Keratinocyte (primary cell): ENCODE measurements around the gene DCTN1. TPM values are rescaled to one million over a fixed set of nuclear protein-coding genes. Genes with fewer than 3 reads are reported as not detected.

ENCODE experiments used
- DNase-seq: peaks from one replicate; pipeline ENCODE4 v3.0.0-alpha.2; 2011; ENCODE audit warnings: low read depth, missing footprints, low spot score
- FAIRE-seq: peaks from 2 replicates; lab custom pipeline; 2011; peaks lifted over from hg19 to GRCh38; lab: Jason Lieb, UNC
- H2AFZ ChIP-seq: 2 replicates; pipeline ENCODE4 v1.6.0; 2012; ENCODE audit warnings: low read length, control low read depth, inconsistent platforms; ENCODE audit not compliant: control insufficient read depth
- H3K27ac ChIP-seq: 2 replicates; pipeline ENCODE4 v1.5.1; 2011; ENCODE audit warnings: low read length; ENCODE audit not compliant: control insufficient read depth, insufficient read depth
- H3K27me3 ChIP-seq: 3 replicates; pipeline ENCODE4 v1.6.0; 2011; ENCODE audit warnings: low read length; ENCODE audit not compliant: control insufficient read depth, insufficient read depth; ENCODE audit errors: extremely low read depth
- H3K36me3 ChIP-seq, 2 experiments: 2 replicates in 1 of 2; 3 replicates in 1 of 2; pipeline ENCODE4 v1.5.1; 2011; ENCODE audit warnings: low read length in 2 of 2, mild to moderate bottlenecking in 1 of 2; ENCODE audit not compliant: control insufficient read depth in 2 of 2, insufficient read depth in 2 of 2; ENCODE audit errors: extremely low read depth in 1 of 2
- H3K4me1 ChIP-seq: 3 replicates; pipeline ENCODE4 v1.5.1; 2011; ENCODE audit warnings: low read length; ENCODE audit not compliant: control insufficient read depth, insufficient read depth; ENCODE audit errors: extremely low read depth
- H3K4me2 ChIP-seq: 3 replicates; pipeline ENCODE4 v1.6.0; 2011; ENCODE audit warnings: low read depth, low read length; ENCODE audit not compliant: control insufficient read depth, insufficient read depth; ENCODE audit errors: extremely low read depth
- H3K4me3 ChIP-seq, 3 experiments: fragments of 200-600 bp in 1 of 3; sonication (generic) in 1 of 3; 2 replicates in 2 of 3; 3 replicates in 1 of 3; pipeline ENCODE4 v1.5.1; 2011 to 2016; ENCODE audit warnings: low read length in 3 of 3, mild to moderate bottlenecking in 3 of 3, control low read depth in 2 of 3, inconsistent platforms in 1 of 3, low read depth in 1 of 3, mixed read lengths in 1 of 3, mixed run types in 1 of 3, moderate library complexity in 1 of 3; ENCODE audit not compliant: control insufficient read depth in 2 of 3, insufficient read depth in 2 of 3; ENCODE audit errors: extremely low read depth in 1 of 3
- H3K79me2 ChIP-seq: 2 replicates; pipeline ENCODE4 v1.6.0; 2012; ENCODE audit warnings: low read length; ENCODE audit not compliant: control insufficient read depth, insufficient read depth
- H3K9ac ChIP-seq: 3 replicates; pipeline ENCODE4 v1.6.0; 2011; ENCODE audit warnings: low read length; ENCODE audit not compliant: control insufficient read depth, insufficient read depth; ENCODE audit errors: extremely low read depth
- H3K9me1 ChIP-seq: 3 replicates; pipeline ENCODE4 v1.6.0; 2011; ENCODE audit warnings: low read length; ENCODE audit not compliant: control insufficient read depth, insufficient read depth; ENCODE audit errors: extremely low read depth
- H3K9me3 ChIP-seq: 2 replicates; pipeline ENCODE4 v1.5.1; 2012; ENCODE audit warnings: low read depth, low read length; ENCODE audit not compliant: control insufficient read depth
- H4K20me1 ChIP-seq: 3 replicates; pipeline ENCODE4 v1.6.0; 2011; ENCODE audit warnings: low read length; ENCODE audit not compliant: control insufficient read depth, insufficient read depth; ENCODE audit errors: extremely low read depth
- CTCF ChIP-seq, 3 experiments: IDR thresholded peaks in 1 of 3; conservative IDR thresholded peaks in 1 of 3; optimal IDR thresholded peaks in 1 of 3; 2 replicates in 2 of 3; 3 replicates in 1 of 3; pipeline versions ENCODE3 to v1.5.1; 2011; ENCODE audit warnings: low read length in 3 of 3, mild to moderate bottlenecking in 3 of 3, moderate library complexity in 2 of 3, control low read depth in 1 of 3, inconsistent platforms in 1 of 3; ENCODE audit not compliant: insufficient read depth in 2 of 3; ENCODE audit errors: extremely low read depth in 1 of 3
- EZH2 ChIP-seq: IDR thresholded peaks from one replicate; pipeline ENCODE4 v1.6.1; 2012; ENCODE audit warnings: inconsistent platforms, mild to moderate bottlenecking, low read length, moderate library complexity
- dilution Hi-C: fragments of 300-500 bp; cut with MboI; formaldehyde crosslinking; loops from one replicate; pipeline ENCODE4 v1.7.0; 2020; ENCODE audit warnings: low sequenced_read_pairs; ENCODE audit not compliant: extremely low pct_ligation_motif_present
- polyA minus RNA-seq, 3 experiments: library from RNA; depleted of rRNA, polyadenylated mRNA; stranded (reverse); fragments of >200 nt; gene quantifications; 1 replicate in 1 of 3; 2 replicates in 1 of 3; 3 replicates in 1 of 3; pipeline ENCODE4 v1.2.3, GENCODE V29; 2011
- polyA plus RNA-seq, 5 experiments: library from polyadenylated mRNA; depleted of rRNA in 3 of 5; stranded (reverse) in 3 of 5; stranded (forward) in 1 of 5; unstranded in 1 of 5; fragments of >200 nt; gene quantifications; 1 replicate in 1 of 5; 2 replicates in 3 of 5; 3 replicates in 1 of 5; pipeline versions ENCODE4 v1.2.1 to v1.2.3, GENCODE V29; 2011 to 2012; ENCODE audit warnings: missing spikeins in 2 of 5, low read depth in 1 of 5, low replicate concordance in 1 of 5

DCTN1 gene
- polyA plus RNA-seq: 110 to 137 TPM (median 119 TPM) in 3 replicates
- 162 TPM for polyA plus RNA-seq (2011; ENCODE audit: low read depth)
- 91.3 and 130 TPM in 2 replicates for polyA plus RNA-seq (2011; cell fraction: cytosol; rRNA removed)
- polyA plus RNA-seq (2011; cell fraction: nucleus; rRNA removed): 171 and 192 TPM in 2 replicates
- polyA plus RNA-seq (2012; ENCODE audit: low replicate concordance): 72.4 and 183 TPM in 2 replicates
- polyA minus RNA-seq: 237 to 511 TPM (median 326 TPM) in 3 replicates
- 172 TPM for polyA minus RNA-seq (2011; cell fraction: cytosol; rRNA and poly(A)+ RNA removed)
- polyA minus RNA-seq (2011; cell fraction: nucleus; rRNA and poly(A)+ RNA removed): 132 and 192 TPM in 2 replicates

- Histone ChIP-seq H3K36me3 (peaks cover 23 to 26% of the 10 kb centered on the region in 2 experiments), H3K79me2 (peaks cover 58% of the 10 kb centered on the region), H3K9me1 (peaks cover 4% of the 10 kb centered on the region), H3K4me1 (peaks cover 17% of the 10 kb centered on the region), H3K27ac (peak within 1 kb of the TSS; percentile 44), H3K9ac (peak within 1 kb of the TSS; percentile 44), H3K9me3 (no peaks in the 10 kb centered on the region), H3K27me3 (no peaks in the 10 kb centered on the region), H3K4me3 (peak within 1 kb of the TSS; percentile 16 to 38 (median 33)), H4K20me1 (peaks cover 21% of the 10 kb centered on the region), H3K4me2 (peak within 1 kb of the TSS; percentile 58), H2AFZ (no peak within 1 kb of the TSS)
- FAIRE-seq (peak; percentile 87), DNase-seq (no peak)
- dilution Hi-C loops: no loop called here
- TF ChIP-seq CTCF (optimal IDR thresholded peaks at IDR 0.05 in 1 of 3, IDR thresholded peaks at IDR 0.05 in 1 of 3, conservative IDR thresholded peaks at IDR 0.05 in 1 of 3; ENCODE audit: extremely low read depth in 1 of 3, insufficient read depth in 2 of 3, low read length in 3 of 3) (no peak), EZH2 (no peak)
Observed at GRCh38 chr2:74379851-74380789, at the start of gene DCTN1. Gene DCTN1 (minus strand): TSS chr2:74380311. CDS start chr2:74380037, 274 bp downstream.

- H2AFZ ChIP-seq: no peak overlapping the region
Observed at GRCh38 chr2:74428675-74429074, 48.6 kb upstream of the DCTN1 start.

More at GRCh38 chr2:74428675-74429074, 48.6 kb upstream of the DCTN1 start:
- H3K9ac ChIP-seq: no peak overlapping the region
- no peak overlapping the region for H3K4me3 ChIP-seq
- H4K20me1 ChIP-seq: no peaks in the 10 kb centered on the region
- H3K4me1 ChIP-seq: peaks cover 63% of the 10 kb centered on the region
- H3K9me3 ChIP-seq: no peaks in the 10 kb centered on the region
- peaks cover 4% of the 10 kb centered on the region for H3K9me1 ChIP-seq
- no peak for FAIRE-seq
- no peaks in the 10 kb centered on the region for H3K27me3 ChIP-seq
- DNase-seq: no peak
- H3K27ac ChIP-seq: no peak overlapping the region
- dilution Hi-C loops: no loop called here
- H3K79me2 ChIP-seq: peaks cover 18% of the 10 kb centered on the region
- no peak for TF ChIP-seq EZH2
- TF ChIP-seq CTCF (optimal IDR thresholded peaks at IDR 0.05 in 1 of 3, IDR thresholded peaks at IDR 0.05 in 1 of 3, conservative IDR thresholded peaks at IDR 0.05 in 1 of 3; ENCODE audit: extremely low read depth in 1 of 3, insufficient read depth in 2 of 3, low read length in 3 of 3): no peak
- H3K36me3 ChIP-seq: peaks cover 49 to 80% of the 10 kb centered on the region in 2 experiments
- no peak overlapping the region for H3K4me2 ChIP-seq
